SK-N-SH treated with all-trans-retinoic acid at 6 μM for 48 hours (cell line): Measurements from ENCODE around the gene PHLDA1.

Experiments
- CSDC2 ChIP-seq: fragments of 250-450 bp; sonication (Bioruptor Pico); IDR thresholded peaks from 2 replicates; pipeline ENCODE4 v1.5.0; 2020; ENCODE audit warnings: mild to moderate bottlenecking, moderate library complexity
- OSR1 ChIP-seq: fragments of 250-450 bp; sonication (Bioruptor Pico); IDR thresholded peaks from 2 replicates; pipeline ENCODE4 v1.8.0; 2022; ENCODE audit warnings: moderate library complexity, mild to moderate bottlenecking, inconsistent platforms
- PATZ1 ChIP-seq: fragments of 250-450 bp; sonication (Bioruptor Pico); IDR thresholded peaks from 2 replicates; pipeline ENCODE4 v1.8.0; 2020; ENCODE audit warnings: mild to moderate bottlenecking, moderate library complexity, borderline replicate concordance
- TOX ChIP-seq: fragments of 250-450 bp; sonication (Bioruptor Pico); IDR thresholded peaks from 2 replicates; pipeline ENCODE4 v1.8.0; 2021; ENCODE audit warnings: mild to moderate bottlenecking, moderate library complexity, borderline replicate concordance
- ZNF8 ChIP-seq: fragments of 450-650 bp; formaldehyde crosslinking; IDR thresholded peaks from 2 replicates; pipeline ENCODE4 v1.5.0; 2020; ENCODE audit warnings: mild to moderate bottlenecking, moderate library complexity
- TF ChIP-seq, protein P1 (sequence below): fragments of 250-450 bp; sonication (Bioruptor Pico); IDR thresholded peaks from 2 replicates; pipeline ENCODE4 v1.5.0; 2020; ENCODE audit warnings: mild to moderate bottlenecking, moderate library complexity

- no peak for TF ChIP-seq TOX (CRISPR knock-in tag)
- no peak for TF ChIP-seq ZNF8 (CRISPR knock-in tag)
- TF ChIP-seq PATZ1 (CRISPR knock-in tag), result no peak
- TF ChIP-seq CSDC2 (CRISPR knock-in tag), result no peak
- TF ChIP-seq, protein P1, sequence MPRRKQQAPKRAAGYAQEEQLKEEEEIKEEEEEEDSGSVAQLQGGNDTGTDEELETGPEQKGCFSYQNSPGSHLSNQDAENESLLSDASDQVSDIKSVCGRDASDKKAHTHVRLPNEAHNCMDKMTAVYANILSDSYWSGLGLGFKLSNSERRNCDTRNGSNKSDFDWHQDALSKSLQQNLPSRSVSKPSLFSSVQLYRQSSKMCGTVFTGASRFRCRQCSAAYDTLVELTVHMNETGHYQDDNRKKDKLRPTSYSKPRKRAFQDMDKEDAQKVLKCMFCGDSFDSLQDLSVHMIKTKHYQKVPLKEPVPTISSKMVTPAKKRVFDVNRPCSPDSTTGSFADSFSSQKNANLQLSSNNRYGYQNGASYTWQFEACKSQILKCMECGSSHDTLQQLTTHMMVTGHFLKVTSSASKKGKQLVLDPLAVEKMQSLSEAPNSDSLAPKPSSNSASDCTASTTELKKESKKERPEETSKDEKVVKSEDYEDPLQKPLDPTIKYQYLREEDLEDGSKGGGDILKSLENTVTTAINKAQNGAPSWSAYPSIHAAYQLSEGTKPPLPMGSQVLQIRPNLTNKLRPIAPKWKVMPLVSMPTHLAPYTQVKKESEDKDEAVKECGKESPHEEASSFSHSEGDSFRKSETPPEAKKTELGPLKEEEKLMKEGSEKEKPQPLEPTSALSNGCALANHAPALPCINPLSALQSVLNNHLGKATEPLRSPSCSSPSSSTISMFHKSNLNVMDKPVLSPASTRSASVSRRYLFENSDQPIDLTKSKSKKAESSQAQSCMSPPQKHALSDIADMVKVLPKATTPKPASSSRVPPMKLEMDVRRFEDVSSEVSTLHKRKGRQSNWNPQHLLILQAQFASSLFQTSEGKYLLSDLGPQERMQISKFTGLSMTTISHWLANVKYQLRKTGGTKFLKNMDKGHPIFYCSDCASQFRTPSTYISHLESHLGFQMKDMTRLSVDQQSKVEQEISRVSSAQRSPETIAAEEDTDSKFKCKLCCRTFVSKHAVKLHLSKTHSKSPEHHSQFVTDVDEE (CRISPR knock-in tag), result no peak
- no peak for TF ChIP-seq OSR1 (CRISPR knock-in tag)
Observed at GRCh38 chr12:76013603-76014002, 18.0 kb downstream of the PHLDA1 start.
